Activated CD4-positive, alpha-beta T cell treated with anti-CD3 and anti-CD28 coated beads, Interleukin-2, amount 10 ng/mL, durations not matched to agents 7 days and 5 days (primary cell): ENCODE measurements around the gene SKOR1. TPM values are rescaled to one million over a fixed set of nuclear protein-coding genes. Genes with fewer than 3 reads are reported as not detected.

Experiments
- CTCF ChIA-PET: fragments of 350-600 bp; sonication (Branson Sonifier 250); formaldehyde crosslinking; loops from one replicate; lab custom pipeline; 2021; ENCODE audit warnings: antibody characterized with exemption; lab: Charles Lee
- POLR2A ChIA-PET: fragments of 350-600 bp; sonication (Branson Sonifier 250); formaldehyde crosslinking; loops from one replicate; lab custom pipeline; 2021; ENCODE audit warnings: antibody characterized with exemption; lab: Charles Lee
- DNase-seq: peaks from one replicate; pipeline ENCODE4 v3.0.0-alpha.2; 2020
- H3K27ac Mint-ChIP-seq: one replicate; pipeline ENCODE4 v1.8.0; 2021; ENCODE audit warnings: mild to moderate bottlenecking, moderate library complexity, mixed read lengths
- H3K27me3 Mint-ChIP-seq: one replicate; pipeline ENCODE4 v1.8.0; 2021; ENCODE audit warnings: mixed read lengths
- H3K36me3 Mint-ChIP-seq: one replicate; pipeline ENCODE4 v1.8.0; 2021; ENCODE audit warnings: low read depth, mixed read lengths
- H3K4me1 Mint-ChIP-seq: one replicate; pipeline ENCODE4 v1.8.0; 2021; ENCODE audit warnings: mixed read lengths
- H3K4me3 Mint-ChIP-seq: one replicate; pipeline ENCODE4 v1.8.0; 2021; ENCODE audit warnings: mild to moderate bottlenecking, moderate library complexity, mixed read lengths
- H3K9me3 Mint-ChIP-seq: one replicate; pipeline ENCODE4 v1.8.0; 2021; ENCODE audit warnings: mixed read lengths
- total RNA-seq, 2 experiments: library from RNA; stranded (reverse); gene quantifications; one replicate each; pipeline ENCODE4 v1.2.3, GENCODE V29; 2021

The SKOR1 gene
- total RNA-seq, 2 experiments from 2014 or later: 0.29 to 0.30 TPM

DNA sequence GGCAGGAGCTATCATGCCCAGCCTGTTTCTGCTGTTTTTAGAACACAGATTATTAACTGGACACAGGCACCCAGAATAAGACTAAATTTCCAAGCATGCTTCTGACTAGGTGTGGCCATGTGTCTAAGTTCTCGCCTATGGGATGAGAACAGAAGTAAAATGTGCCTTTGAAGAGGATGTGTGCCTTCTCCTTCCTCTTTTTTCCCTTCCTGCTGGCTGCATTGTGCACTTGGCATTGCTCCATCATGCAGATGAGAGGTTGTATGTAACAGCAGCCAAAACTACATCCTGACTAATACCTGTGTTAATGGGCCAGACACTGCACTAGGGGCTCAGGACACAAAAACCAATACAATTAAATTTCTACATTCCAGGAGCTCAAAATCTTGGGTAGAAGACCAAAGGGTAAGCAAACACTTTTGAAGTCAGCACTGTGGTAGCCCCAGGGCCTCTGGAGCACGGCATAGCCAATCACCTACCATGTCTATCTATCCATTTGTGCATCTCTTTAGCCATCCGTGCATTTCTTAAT, 55.4 kb downstream of the SKOR1 start:
- Mint-ChIP-seq H3K27me3 (peaks cover 11% of the 10 kb centered on the region), H3K27ac (no peak overlapping the region), H3K4me3 (no peak overlapping the region), H3K4me1 (peaks cover 19% of the 10 kb centered on the region), H3K36me3 (no peaks in the 10 kb centered on the region), H3K9me3 (no peaks in the 10 kb centered on the region)
- ChIA-PET POLR2A (no interaction called here), CTCF (no interaction called here)
- no peak for DNase-seq

- POLR2A ChIA-PET: no interaction called here
- CTCF ChIA-PET: interaction anchor here (0.5 to 1.1 kb wide), 2 partner anchors 29 to 705 kb away, joined by 3 read pairs; no protein-coding TSS in a partner anchor
- Mint-ChIP-seq H3K36me3 (no peaks in the 10 kb centered on the region), H3K27ac (no peak overlapping the region), H3K4me3 (no peak overlapping the region), H3K27me3 (peaks cover 13% of the 10 kb centered on the region), H3K4me1 (peaks cover 19% of the 10 kb centered on the region), H3K9me3 (no peaks in the 10 kb centered on the region)
- DNase-seq: peak; percentile 20
These were observed 57.4 kb downstream of the SKOR1 start for GRCh38 chr15:67882487-67883233.

GRCh38 chr15:67883234-67883773, 58.0 kb downstream of the SKOR1 start:
- Mint-ChIP-seq H3K4me1 (peaks cover 19% of the 10 kb centered on the region), H3K4me3 (no peak overlapping the region)

DNA sequence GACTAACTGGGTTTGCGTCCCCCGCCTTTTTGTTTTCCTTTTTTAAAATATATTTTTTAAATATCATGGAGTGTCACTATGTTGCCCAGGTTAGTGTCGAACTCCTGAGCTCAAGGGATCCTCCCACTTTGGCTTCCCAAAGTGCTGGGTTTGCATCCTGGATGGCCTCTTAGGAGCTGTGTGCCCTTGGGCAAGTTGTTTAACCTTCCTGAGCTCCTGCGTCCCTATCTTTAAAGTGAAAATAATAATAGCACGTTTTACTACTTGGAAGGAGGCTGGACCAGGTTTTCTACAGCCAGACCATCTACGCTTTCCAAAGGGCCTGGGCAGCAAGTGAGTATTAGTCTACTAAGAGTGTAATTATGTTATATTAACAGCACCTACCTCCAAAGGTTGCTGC, 58.7 kb downstream of the SKOR1 start:
- POLR2A ChIA-PET: no interaction called here
- CTCF ChIA-PET: interaction anchor here (1.1 kb wide), 1 partner anchor 14 kb away, joined by 3 read pairs; no protein-coding TSS in a partner anchor

More at GRCh38 chr15:67883234-67883773, 58.0 kb downstream of the SKOR1 start:
- no peak for DNase-seq
- ChIA-PET POLR2A (no interaction called here), CTCF (interaction anchor here (0.5 to 1.1 kb wide), 4 partner anchors 13 to 705 kb away, joined by 3 to 4 read pairs (median 3); no protein-coding TSS in a partner anchor)
- Mint-ChIP-seq H3K36me3 (no peaks in the 10 kb centered on the region), H3K27me3 (peaks cover 13% of the 10 kb centered on the region), H3K9me3 (no peaks in the 10 kb centered on the region), H3K27ac (no peak overlapping the region)

More for the DNA sequence above, 58.7 kb downstream of the SKOR1 start:
- DNase-seq: no peak
- peaks cover 19% of the 10 kb centered on the region for H3K4me1 Mint-ChIP-seq
- no peaks in the 10 kb centered on the region for H3K9me3 Mint-ChIP-seq
- no peaks in the 10 kb centered on the region for H3K36me3 Mint-ChIP-seq
- peaks cover 13% of the 10 kb centered on the region for H3K27me3 Mint-ChIP-seq
- no peak overlapping the region for H3K27ac Mint-ChIP-seq
- peak overlapping the region; percentile 64 for H3K4me3 Mint-ChIP-seq

Other genes with a start within 250 kb of the SKOR1 start
- gene RNU6-1, start 14.5 kb downstream of the SKOR1 start, total RNA-seq: not detected
- gene PIAS1, start 228.8 kb downstream of the SKOR1 start, total RNA-seq: 10 to 100 TPM; 41.7 to 53.3 TPM